Mesothelial cell of epicardium (in vitro differentiated cells): ENCODE measurements around the gene LMNA. TPM values are rescaled to one million over a fixed set of nuclear protein-coding genes. Genes with fewer than 3 reads are reported as not detected.
A peak's percentile ranks its signal among the peaks of the same experiment; 100 is the strongest.

Experiments used
- DNase-seq, 2 experiments: peaks; one replicate each; pipeline ENCODE4 v3.0.0; 2021; ENCODE audit warnings: low spot score in 2 of 2; ENCODE audit not compliant: unreplicated experiment in 2 of 2
- H3K27ac Mint-ChIP-seq: 2 replicates; pipeline ENCODE4 v1.8.0; 2021; ENCODE audit warnings: mixed read lengths
- H3K27me3 Mint-ChIP-seq: 2 replicates; pipeline ENCODE4 v1.8.0; 2021; ENCODE audit warnings: low read depth, mixed read lengths
- H3K36me3 Mint-ChIP-seq: 2 replicates; pipeline ENCODE4 v1.8.0; 2021; ENCODE audit warnings: mixed read lengths
- H3K4me1 Mint-ChIP-seq: 2 replicates; pipeline ENCODE4 v1.8.0; 2021; ENCODE audit warnings: mixed read lengths
- H3K4me3 Mint-ChIP-seq: 2 replicates; pipeline ENCODE4 v1.8.0; 2021; ENCODE audit warnings: mild to moderate bottlenecking, moderate library complexity, mixed read lengths
- H3K9me3 Mint-ChIP-seq: 2 replicates; pipeline ENCODE4 v1.8.0; 2021; ENCODE audit warnings: mixed read lengths
- total RNA-seq: library from RNA; stranded (reverse); gene quantifications from 3 replicates; pipeline ENCODE4 v1.2.1, GENCODE V29; 2021
- TF ChIP-seq, protein P1 (sequence below): fragments of 200-600 bp; sonication (generic); IDR thresholded peaks from one replicate; pipeline ENCODE4 v1.5.0; 2021; ENCODE audit warnings: antibody characterized with exemption; ENCODE audit not compliant: unreplicated experiment

Gene LMNA
- total RNA-seq, 1 donor from 2014 or later, result 96.9 TPM

DNA sequence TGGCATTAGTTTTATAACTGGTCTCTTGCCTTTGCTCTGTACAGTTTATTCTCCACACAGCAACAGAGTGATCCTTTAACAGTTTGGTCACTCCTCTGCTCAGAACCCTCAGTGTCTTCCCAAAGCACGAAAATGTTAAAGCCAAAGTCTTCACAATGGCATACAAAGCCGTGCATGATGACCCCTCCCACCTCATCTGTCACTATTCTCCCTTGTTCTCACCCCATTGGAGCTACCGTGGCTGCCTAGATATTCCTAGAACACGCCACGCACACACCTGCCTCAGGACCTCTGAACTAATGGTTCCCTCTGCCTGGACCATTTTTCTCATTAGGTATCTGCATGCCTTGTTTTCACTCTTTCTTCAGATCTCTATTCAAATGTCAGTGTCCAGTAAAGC is 30.2 kb downstream of the LMNA start:
- Mint-ChIP-seq H3K27me3 (peaks cover 10% of the 10 kb centered on the region), H3K27ac (peak overlapping the region; percentile 82), H3K9me3 (no peaks in the 10 kb centered on the region), H3K4me1 (peaks cover 33% of the 10 kb centered on the region), H3K36me3 (peaks cover under 1% of the 10 kb centered on the region), H3K4me3 (no peak overlapping the region)
- TF ChIP-seq, protein P1, sequence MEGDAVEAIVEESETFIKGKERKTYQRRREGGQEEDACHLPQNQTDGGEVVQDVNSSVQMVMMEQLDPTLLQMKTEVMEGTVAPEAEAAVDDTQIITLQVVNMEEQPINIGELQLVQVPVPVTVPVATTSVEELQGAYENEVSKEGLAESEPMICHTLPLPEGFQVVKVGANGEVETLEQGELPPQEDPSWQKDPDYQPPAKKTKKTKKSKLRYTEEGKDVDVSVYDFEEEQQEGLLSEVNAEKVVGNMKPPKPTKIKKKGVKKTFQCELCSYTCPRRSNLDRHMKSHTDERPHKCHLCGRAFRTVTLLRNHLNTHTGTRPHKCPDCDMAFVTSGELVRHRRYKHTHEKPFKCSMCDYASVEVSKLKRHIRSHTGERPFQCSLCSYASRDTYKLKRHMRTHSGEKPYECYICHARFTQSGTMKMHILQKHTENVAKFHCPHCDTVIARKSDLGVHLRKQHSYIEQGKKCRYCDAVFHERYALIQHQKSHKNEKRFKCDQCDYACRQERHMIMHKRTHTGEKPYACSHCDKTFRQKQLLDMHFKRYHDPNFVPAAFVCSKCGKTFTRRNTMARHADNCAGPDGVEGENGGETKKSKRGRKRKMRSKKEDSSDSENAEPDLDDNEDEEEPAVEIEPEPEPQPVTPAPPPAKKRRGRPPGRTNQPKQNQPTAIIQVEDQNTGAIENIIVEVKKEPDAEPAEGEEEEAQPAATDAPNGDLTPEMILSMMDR, result no peak
- DNase-seq, result no peak

DNA sequence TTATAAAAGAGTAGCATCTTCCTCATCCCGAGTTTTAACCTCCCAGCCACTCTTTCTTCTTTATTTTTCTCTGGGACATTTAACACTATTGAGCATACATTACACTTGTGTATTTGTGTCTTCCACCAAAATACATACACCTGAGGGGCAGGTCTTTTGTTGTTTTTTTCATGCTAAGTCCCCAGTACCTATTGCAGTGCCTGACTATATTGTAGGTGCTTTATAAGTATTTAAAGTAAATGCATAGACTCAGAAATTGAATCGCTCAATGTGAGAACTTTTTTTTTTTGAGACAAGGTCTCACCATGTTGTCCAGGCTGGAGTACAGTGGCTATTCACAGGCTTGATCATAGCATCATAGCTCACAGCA is 31.1 kb downstream of the LMNA start:
- Mint-ChIP-seq H3K9me3 (no peaks in the 10 kb centered on the region), H3K36me3 (no peaks in the 10 kb centered on the region), H3K4me3 (no peak overlapping the region), H3K27me3 (peaks cover 18% of the 10 kb centered on the region), H3K4me1 (peaks cover 41% of the 10 kb centered on the region), H3K27ac (peak overlapping the region; percentile 95)
- DNase-seq, result no peak
- TF ChIP-seq, protein P1, result no peak

DNA sequence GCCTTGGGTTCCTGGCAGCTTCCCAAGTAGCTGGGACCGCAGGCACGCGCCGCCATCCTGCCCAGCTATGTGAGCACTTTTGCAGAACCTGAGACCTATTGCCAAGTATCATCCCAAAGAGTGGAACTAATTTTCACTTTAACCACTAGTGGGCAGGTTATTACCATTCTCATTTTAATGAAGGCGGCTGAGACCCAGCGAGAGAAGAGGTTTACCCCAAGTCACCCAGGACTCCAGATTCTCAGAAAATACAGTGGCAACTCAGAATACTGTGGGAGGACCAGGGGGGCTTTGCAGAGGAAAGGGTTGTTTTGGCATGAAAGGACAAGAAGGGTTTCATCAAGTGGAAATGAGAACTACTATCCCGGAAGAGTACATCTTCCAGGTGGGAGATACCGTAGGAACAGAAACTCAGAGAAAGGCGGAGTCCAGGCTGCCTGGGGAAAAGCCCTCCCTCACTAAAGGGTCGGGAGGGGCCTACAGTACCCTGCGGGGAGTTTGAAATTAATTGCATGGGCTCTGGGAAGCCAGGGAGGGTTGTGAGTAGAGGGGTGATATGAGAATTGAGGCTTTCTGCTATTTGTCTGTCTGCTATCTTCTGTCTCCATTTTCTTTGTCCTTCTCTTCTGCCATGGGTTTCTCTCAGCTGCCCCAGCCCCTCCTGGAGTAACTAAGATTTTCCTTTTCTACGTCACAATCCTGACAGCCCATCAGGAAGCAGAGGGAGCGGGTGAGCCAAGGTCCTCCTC is 31.7 kb downstream of the LMNA start:
- no peak for DNase-seq
- Mint-ChIP-seq H3K36me3 (no peaks in the 10 kb centered on the region), H3K4me3 (peak overlapping the region; percentile 64), H3K27me3 (peaks cover 19% of the 10 kb centered on the region), H3K9me3 (no peaks in the 10 kb centered on the region), H3K27ac (peak overlapping the region; percentile 95), H3K4me1 (peaks cover 41% of the 10 kb centered on the region)
- TF ChIP-seq, protein P1, result peak; percentile 79

DNA sequence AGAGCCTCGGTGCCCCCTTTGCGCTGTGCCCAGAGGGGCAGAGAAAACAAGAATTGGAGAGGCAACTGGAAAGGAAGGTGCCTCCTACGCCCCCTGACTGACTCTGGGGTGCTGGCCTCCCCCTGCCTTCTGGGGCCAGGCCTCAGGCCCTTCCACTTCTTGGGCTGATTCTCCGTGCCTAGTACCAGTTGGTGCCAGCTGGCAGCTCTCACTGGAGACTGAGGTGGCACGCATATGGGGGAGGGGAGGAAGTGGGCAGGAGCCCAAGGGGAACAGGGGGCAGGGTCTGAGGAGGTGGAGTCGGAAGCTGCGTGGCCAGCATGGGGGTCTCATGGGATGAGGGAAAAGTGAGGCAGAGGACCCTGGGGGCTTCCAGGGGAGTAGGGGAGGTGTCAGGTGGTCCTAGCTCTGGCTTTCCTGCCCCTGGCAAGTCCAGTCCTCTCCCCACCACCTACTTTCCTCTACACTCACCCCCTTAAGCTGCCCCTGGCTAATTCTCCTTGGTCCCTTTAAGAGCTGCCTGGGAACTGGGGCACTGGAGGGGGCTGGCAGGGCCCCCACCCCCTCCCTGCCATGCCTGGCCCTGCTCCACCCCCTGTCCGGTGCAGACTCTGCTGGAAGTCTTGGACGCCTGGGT is 32.4 kb downstream of the LMNA start:
- Mint-ChIP-seq H3K27ac (peak overlapping the region; percentile 95), H3K4me3 (peak overlapping the region; percentile 64), H3K27me3 (peaks cover 19% of the 10 kb centered on the region), H3K36me3 (no peaks in the 10 kb centered on the region), H3K9me3 (no peaks in the 10 kb centered on the region), H3K4me1 (peaks cover 41% of the 10 kb centered on the region)
- no peak for DNase-seq
- TF ChIP-seq, protein P1, result no peak

DNA sequence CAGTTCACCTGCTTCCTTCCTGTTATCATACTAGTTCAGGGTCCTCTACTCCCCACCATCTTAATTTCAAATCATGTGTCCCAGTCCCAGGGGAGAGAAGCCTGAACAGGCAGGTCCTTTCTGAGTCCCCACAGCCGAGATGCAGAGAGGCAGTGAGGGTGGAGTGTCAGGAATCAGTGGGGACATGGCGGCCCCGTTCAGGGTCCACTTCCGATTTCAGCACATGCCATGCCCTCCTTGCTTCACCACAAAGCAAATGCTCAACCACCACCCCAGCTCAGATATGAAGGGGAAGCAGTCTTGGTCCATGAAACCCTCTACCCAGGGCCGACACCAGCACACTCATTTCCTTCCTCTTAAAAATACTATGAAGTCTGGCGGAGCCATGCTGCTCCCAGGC is 33.7 kb downstream of the LMNA start:
- Mint-ChIP-seq H3K36me3 (no peaks in the 10 kb centered on the region), H3K9me3 (no peaks in the 10 kb centered on the region), H3K27me3 (peaks cover 19% of the 10 kb centered on the region), H3K4me3 (no peak overlapping the region), H3K4me1 (peaks cover 54% of the 10 kb centered on the region), H3K27ac (peak overlapping the region; percentile 34)
- DNase-seq, result no peak
- TF ChIP-seq, protein P1, result no peak
